GM18505 (cell line): ENCODE data around the gene MDM2.

ENCODE experiments used
- ATAC-seq: cut with Tn5 transposase; IDR thresholded peaks from one replicate; pipeline ENCODE4 v1.9.1; 2021; ENCODE audit not compliant: unreplicated experiment
- POLR2A ChIP-seq: IDR thresholded peaks from 4 replicates; pipeline ENCODE4 v1.6.1; 2011; ENCODE audit warnings: borderline replicate concordance; ENCODE audit not compliant: insufficient read depth, insufficient read length; ENCODE audit errors: extremely low read depth

Gene MDM2

DNA sequence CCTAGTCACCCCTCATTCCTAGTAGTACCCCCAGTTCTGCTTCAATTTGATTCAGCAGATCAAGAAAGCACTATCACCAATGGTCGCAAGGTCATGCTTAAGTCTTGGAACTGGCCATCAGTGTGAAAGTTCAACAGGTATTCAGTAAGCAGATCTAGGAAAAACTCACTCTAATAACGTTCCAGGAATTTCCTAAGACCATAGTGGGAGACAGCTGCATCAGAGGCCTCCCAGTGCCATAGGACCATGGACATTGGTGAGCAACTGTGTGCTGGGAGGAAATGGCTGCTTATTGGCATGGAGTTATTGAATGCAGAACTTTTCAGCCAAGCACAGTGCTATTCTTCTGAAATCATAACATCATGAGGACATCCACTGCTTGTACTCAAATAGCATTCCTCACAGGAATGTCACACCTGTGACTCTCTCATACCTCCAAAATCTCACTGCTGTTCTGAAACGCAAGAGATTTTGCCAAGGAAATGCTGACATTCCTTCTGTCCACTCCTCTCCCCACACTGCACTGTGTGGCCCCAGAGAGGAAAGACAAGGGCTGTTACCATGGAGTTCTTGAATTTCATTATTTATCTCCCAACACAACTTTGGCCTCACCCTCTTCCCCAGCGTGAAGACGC lies 30.9 kb upstream of the MDM2 start:
- no peak for TF ChIP-seq POLR2A
- ATAC-seq, result no peak

DNA sequence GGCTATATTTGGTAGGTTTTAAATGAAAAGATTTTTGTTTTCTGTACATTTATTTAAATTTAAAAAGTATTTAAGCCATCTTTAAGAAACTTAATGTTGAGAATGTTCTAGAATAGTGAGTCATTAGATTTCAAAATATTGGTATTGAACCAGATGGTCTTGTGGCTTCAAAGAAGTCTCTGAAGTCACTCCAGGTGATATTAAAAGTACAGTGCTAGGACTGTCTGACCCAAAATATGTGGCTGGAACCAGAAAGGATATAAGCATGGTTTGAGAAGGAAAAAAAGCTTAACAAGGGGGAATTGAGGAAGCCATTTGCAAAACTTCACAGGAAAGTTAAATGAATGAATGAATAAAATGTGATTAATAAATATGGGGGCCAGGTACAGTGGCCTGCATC lies 28.7 kb upstream of the MDM2 start:
- no peak for TF ChIP-seq POLR2A
- ATAC-seq, result no peak

DNA sequence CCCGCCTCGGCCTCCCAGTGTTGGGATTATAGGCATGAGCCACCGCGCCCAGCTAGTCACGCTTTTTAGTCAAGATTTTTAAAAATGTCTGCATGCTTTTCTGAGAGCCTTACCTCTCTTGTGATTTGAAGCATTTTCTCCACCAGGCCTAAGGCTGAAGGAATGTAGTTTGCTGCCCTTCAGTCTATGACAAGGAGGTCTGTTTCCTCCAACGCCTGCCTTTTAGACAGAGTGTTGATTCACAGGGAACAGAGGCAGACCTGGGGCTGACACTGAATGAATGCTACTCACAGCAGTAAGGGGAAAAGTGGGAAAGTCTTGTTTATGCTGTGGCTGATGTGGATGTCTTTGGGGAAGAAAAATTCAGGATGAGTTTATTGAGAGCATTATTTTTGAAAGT lies 27.2 kb upstream of the MDM2 start:
- no peak for ATAC-seq

DNA sequence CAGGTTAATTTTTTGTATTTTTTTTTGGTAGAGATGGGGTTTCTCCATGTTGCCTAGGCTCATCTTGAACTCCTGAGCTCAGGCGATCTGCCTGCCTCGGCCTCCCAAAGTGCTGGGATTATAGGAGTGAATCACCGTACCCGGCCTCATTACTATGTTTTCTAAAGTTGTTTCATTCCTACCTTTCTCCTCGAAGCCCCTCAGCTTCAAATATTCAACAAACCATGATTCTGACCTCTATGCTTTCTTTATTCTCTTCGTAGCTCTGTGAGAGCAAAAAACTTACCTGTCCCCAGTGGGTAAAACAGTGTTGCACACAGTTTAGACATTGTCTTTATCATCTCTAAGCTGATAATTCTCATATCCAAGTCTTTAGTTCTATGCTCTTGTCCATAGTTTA lies 26.2 kb upstream of the MDM2 start:
- ATAC-seq, result no peak

More for the DNA sequence above, 27.2 kb upstream of the MDM2 start:
- no peak for TF ChIP-seq POLR2A

DNA sequence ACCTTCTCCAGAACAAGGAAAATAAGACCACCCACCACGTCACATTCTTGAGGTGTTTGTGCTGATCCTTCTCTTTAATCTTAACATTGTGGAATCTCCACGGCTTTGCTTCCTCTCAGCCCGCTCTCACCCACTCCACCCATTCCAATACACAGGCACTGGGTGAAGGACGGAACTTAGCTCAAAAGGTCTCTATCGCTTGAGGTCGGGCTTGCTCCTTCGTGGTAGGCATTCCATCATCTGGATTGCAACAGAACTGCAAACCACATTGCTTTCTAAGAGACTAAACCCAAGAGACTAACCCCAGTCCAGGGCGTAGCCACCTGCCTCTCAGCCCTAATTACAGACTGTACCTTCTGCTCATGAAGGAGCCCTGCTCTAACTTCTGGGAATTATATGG lies 24.0 kb upstream of the MDM2 start:
- no peak for TF ChIP-seq POLR2A
- ATAC-seq, result no peak

More for the DNA sequence above, 26.2 kb upstream of the MDM2 start:
- TF ChIP-seq POLR2A, result no peak

DNA sequence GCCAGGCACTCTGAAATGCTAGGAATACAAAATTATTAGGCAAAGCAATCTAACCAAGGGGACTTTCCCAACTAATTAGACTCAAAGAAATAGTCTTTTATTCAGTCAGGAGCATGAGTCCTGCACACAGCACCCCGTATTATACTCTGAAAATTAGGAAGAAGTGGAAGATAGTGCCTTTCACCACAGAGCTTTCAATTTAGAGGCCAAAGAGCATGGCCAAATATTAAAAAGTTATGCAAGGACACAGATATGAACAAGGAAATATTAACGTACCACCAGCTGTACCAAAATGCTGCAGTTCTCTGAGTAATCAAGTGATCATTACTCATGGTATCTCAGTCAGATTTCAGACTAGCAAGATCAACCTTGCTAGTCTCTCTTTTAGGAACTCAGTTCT lies 22.6 kb upstream of the MDM2 start:
- no peak for TF ChIP-seq POLR2A
- no peak for ATAC-seq

DNA sequence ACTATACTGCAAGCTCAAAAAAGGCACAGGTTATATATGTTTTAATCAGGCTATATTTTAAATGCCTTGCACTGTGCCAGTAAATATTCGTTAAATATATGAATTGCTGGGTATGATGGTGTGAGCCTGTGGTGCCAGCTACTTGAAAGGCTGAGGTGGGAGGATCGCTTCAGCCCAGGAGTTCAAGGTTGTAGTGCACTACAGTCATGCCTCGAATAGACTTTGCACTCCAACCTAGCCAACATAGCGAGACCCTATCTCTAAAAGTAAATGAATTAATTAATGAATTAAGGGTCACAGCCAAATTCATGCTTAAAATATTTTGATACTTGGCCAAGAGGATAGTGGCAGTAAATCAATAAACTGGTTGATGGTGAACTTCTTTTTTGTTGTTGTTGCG lies 22.2 kb upstream of the MDM2 start:
- TF ChIP-seq POLR2A, result no peak

DNA sequence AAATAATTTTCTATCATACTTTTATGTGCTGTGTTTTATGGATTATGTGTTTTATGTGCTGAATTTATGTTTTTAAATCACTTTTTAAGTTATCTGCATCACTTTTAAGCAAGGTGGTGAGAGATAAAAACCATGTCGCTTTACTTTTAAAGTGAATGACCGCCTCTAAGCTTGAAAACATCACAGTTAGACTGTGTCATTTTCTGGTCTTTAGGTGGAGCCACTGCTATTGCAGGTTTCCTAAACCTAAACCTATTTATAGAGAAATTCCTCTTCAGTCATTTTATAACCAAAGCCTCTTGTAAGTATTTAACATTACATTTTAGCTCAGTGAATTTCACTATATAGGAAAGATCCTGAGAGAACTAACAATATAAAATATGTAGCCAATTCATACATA lies 21.0 kb upstream of the MDM2 start:
- no peak for ATAC-seq
- TF ChIP-seq POLR2A, result no peak

More for the DNA sequence above, 22.2 kb upstream of the MDM2 start:
- ATAC-seq, result no peak

DNA sequence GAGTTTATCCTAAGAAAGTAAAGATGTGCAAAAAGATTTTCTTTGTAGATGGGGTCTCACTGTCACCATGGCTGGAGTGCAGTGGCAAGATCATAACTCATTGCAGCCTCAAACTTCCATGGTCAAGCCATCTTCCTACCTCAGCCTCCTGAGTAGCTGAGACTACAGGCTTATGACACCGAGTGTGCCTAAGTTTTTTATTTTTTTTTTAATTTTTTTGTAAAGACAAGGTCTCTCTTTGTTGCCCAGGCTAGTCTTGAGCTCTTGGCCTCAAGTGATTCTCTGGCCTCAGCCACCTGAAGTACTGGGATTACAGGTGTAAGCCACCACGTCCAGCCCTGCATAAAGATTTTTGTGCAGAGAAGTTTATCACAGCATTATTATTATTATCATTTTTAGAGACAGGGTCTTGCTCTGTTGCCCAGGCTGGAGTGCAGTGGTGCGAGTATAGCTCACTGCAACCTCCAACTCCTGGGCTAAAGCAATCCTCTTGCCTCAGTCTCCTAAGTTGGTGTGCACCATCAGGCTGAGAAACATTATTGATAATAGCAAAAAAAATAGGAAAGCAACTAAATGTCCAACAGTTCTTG lies 19.3 kb upstream of the MDM2 start:
- no peak for TF ChIP-seq POLR2A
- ATAC-seq, result no peak

DNA sequence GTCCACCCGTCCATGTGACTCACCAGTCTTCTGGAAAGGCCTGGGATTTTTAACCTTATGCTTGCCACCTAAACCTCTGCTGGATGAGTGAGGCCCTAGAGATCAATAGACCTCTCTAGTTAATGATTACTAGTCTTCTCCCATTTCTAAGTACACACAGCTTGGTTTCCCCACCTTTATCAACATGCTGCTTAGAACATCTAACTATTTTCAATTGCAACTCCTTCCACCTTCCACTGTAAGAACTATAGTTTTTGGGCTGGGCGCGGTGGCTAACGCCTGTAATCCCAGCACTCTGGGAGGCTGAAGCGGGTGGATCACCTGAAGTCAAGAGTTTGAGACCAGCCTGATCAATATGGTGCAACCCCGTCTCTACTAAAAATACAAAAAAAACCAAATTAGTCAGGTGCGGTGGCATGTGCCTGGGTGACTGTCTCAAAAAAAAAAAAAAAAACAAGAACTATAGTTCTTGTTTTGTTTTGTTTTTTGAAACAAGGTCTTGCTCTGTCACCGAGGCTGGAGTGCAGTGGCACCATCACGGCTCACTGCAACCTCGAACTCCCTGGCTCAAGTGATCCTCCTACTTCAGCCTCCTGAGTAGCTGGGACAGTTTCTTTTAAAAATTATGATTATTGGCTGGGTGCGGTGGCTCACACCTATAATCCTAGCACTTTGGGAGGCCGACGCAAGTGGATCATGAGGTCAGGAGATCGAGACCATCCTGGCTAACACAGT lies 18.7 kb upstream of the MDM2 start:
- no peak for TF ChIP-seq POLR2A
- ATAC-seq, result no peak

DNA sequence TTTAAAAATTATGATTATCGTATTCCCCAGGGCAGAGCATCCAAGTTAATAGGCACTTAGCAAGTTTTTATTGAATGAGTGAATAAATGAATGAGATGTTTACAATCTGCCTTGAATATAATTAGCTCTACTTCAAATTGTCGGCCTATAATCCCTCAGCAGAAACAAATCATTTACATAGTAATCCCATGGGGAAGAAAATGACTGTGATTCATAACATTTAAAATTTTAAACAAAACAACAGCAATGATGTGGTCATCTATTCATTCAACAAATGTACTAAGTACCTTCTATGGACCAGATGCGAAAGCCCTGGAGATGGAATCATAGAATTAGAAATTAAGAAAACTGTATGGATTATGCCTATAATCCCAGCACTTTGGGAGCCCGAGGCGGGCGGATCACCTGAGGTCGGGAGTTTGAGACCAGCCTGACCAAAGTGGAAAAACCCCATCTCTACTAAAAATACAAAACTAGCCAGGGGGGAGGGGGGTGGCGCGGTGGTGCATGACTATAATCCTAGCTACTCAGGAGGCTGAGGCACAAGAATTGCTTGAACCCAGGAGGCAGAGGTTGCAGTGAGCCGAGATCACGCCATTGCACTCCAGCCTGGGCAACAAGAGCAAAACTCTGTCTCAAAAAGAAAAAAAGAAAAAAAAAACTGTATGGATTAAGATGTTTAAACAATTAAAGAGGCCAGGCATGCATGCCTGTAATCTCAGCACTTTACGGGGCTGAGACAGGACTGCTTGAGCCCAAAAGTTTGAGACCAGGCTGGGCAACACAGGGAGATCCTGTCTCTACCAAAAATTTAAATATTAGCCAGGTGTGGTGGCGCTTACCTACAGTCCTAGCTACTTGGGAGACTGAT lies 17.7 kb upstream of the MDM2 start:
- no peak for TF ChIP-seq POLR2A
- no peak for ATAC-seq

DNA sequence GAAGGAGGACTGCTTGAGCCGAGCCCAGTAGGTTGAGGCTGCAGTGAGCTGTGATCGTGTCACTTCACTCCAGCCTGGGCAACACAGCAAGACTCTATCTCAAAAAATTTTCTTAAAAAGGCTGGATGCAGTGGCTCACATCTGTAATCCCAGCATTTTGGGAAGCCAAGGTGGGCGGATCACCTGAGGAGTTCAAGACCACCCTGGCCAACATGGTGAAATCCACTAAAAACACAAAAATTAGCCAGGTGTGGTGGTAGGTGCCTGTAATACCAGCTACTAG lies 17.1 kb upstream of the MDM2 start:
- no peak for ATAC-seq
- TF ChIP-seq POLR2A, result no peak

DNA sequence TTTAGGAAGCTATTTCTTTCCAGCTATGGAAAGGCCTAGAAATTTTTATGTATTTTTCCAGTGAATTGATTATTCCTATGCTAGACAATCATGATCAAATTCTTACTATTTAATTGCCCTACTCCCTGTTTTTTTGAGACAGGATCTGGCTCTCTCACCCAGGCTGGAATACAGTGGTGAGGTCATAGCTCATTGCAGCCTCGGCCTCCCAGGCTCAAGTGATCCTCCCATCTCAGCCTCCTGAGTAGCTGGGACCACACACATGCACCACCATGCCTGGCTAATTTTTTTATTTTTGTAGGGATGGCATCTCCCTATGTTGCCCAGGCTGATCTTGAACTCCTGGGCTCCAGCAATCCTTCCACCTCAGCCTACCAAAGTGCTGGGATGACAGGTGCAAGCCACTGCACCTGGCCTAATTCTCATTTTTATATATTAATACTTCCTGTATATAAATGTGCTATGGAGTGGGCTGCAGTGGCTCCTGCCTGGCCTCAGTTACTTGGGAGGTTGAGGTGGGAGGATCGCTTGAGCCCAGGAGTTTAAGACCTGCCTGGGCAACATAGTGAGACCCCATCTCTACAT lies 16.0 kb upstream of the MDM2 start:
- TF ChIP-seq POLR2A, result no peak
- ATAC-seq, result no peak
